Activated CD4-positive, alpha-beta T cell treated with anti-CD3 and anti-CD28 coated beads for 48 hours (primary cell): Measurements from ENCODE around the gene SNX6.
"Not testable (repeated sequence)": the region's sequence is repeated elsewhere in the genome, so short reads cannot be mapped to it uniquely, and the experiment has no call there.

Source experiments
- DNase-seq: peaks from one replicate; pipeline ENCODE4 v3.0.0-alpha.2; 2020

Gene SNX6

DNA sequence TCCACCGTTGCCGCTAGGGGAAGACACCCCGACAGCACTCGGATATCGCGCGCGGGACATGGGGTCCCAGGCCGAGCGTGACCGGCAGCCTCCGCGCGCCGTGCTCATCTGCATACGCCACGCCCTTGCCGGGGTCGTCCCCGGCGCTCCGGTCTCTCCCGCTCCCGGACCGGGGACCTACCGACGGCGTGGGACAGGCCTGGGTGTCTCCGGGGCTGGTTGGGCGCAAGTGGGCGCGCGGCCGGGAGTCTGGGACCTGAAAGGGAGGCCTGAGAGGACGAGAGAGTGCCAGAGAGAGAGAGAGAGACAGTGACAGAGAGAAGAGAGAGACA, 73.5 kb downstream of the SNX6 start:
- DNase-seq: not testable (repeated sequence)

DNA sequence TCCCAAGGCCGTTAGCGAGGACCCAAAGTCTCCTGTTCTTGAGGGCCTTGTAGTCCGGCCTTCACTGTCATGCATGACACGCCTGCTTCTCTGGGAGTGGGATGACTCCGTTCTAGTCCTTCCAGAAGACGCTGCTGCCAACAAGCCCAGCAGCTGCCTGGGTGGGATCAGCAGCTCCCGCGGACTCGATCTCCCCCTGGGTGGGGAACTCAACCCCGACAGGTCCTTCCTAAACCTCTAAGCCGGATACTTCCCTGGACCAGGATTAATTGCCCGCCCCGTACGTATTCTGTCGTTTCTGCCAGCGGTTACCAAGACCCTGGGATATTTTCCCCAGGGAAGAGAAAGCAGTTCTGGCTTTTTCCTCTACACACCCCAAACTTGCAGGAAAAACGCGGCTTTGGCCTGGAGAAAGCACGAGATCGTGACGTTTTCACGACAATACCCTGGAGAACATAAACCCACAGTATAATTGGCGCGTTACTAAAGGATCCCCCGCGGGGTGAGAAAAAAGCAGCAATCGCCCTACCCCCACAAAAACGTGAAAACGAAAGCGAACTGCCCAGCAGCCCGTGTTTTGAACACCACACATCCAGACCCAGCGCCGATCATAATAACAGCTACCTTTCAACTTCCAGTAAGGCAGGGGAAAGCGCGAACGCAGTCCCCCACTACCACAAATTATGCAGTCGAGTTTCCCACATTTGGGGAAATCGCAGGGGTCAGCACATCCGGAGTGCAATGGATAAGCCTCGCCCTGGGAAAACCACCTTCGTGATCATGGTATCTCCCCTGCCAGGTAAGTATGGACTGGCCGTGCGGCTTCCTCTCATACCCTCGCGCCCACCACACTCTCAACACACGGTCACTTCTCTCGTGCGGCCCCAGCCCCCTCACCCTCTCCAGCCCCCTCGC, 74.1 kb downstream of the SNX6 start:
- not testable (repeated sequence) for DNase-seq

DNA sequence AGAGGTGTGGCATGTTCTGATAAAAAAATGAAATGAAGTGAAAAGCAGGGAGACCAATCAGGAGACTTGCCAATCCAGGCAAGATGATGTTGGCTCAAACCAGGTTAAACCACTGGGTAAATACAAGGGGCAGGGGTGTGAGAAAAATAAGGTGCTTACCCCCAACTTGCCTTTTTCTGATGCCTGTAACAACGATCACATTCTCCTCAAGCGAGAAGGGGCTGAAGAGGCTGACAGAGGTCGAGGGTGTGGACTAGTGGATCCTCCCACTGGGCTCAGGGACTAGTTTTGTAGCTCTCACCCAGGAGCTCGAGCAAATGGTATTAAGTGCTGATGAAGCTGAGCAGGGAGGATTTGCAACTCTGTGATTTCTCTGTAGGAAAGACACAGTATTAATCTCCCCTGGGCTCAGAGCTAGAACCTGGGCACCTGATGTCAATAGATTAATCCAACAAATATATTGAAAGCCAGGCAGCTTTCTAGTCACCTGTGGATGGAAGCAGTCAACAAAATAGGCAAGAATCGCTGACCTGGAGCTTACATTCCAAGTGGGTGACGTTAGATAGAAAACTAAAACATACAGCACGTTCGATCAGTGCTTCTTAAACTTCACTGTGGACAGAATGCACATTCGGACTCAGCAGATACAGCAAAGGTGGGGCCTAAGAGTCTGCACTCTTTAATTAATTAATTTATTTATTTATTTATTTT, 75.3 kb downstream of the SNX6 start:
- no peak for DNase-seq

DNA sequence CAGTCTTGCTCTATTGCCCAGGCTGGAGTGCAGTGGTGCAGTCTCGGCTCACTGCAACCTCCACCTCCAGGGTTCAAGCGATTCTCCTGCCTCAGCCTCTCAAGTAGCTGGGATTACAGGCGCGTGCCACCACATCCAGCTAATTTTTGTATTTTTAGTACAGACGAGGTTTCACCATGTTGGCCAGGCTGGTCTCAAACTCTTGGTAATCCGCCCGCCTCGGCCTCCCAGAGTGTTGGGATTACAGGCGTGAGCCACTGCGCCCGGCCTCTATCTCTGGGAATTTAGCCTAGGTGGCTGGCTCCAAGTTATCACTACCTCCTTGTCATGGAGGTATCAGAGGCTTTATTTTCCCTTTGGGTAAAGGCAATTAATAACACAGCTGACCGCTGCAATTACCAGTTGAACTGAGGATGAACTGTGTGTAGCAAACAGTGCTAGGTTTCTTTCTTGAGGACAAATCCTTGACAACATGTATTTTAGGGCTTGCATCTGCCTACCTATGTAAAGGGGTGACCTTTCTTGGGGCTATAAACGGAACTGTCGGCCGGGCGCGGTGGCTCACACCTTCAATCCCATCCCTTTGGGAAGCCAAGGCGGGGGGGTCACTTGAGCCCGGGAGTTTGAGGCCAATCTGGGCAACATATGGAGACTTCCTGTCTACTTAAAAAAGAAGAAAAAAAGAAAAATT, 80.5 kb downstream of the SNX6 start:
- not testable (repeated sequence) for DNase-seq

DNA sequence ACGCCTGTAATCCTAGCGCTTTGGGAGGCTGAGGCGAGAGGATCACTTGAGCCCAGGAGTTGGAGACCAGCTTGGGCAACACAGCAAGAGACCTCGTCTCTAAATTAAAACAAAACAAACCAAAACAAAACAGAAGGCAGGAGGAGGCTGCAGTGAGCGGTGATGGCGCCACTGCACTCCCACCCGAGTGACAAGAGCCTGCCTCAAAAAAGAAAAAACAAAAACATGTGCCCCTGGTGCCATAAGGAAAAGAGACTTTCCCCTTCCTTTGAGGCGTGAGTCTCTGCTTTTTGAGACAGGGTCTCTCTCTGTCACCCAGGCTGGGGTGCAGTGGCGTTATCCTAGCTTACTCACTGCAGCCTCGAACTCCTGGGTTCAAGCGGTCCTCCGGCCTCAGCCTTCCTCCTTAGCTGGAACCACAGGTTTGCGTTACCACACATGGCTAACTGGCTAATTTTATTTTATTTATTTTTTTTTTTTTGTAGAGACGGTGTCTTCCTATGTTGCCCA, 81.4 kb downstream of the SNX6 start:
- no peak for DNase-seq

DNA sequence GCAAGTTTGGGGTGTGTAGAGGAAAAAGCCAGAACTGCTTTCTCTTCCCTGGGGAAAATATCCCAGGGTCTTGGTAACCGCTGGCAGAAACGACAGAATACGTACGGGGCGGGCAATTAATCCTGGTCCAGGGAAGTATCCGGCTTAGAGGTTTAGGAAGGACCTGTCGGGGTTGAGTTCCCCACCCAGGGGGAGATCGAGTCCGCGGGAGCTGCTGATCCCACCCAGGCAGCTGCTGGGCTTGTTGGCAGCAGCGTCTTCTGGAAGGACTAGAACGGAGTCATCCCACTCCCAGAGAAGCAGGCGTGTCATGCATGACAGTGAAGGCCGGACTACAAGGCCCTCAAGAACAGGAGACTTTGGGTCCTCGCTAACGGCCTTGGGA, 82.8 kb downstream of the SNX6 start:
- DNase-seq: not testable (repeated sequence)

DNA sequence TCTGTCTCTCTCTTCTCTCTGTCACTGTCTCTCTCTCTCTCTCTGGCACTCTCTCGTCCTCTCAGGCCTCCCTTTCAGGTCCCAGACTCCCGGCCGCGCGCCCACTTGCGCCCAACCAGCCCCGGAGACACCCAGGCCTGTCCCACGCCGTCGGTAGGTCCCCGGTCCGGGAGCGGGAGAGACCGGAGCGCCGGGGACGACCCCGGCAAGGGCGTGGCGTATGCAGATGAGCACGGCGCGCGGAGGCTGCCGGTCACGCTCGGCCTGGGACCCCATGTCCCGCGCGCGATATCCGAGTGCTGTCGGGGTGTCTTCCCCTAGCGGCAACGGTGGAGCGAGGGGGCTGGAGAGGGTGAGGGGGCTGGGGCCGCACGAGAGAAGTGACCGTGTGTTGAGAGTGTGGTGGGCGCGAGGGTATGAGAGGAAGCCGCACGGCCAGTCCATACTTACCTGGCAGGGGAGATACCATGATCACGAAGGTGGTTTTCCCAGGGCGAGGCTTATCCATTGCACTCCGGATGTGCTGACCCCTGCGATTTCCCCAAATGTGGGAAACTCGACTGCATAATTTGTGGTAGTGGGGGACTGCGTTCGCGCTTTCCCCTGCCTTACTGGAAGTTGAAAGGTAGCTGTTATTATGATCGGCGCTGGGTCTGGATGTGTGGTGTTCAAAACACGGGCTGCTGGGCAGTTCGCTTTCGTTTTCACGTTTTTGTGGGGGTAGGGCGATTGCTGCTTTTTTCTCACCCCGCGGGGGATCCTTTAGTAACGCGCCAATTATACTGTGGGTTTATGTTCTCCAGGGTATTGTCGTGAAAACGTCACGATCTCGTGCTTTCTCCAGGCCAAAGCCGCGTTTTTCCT, 83.4 kb downstream of the SNX6 start:
- DNase-seq: not testable (repeated sequence)

DNA sequence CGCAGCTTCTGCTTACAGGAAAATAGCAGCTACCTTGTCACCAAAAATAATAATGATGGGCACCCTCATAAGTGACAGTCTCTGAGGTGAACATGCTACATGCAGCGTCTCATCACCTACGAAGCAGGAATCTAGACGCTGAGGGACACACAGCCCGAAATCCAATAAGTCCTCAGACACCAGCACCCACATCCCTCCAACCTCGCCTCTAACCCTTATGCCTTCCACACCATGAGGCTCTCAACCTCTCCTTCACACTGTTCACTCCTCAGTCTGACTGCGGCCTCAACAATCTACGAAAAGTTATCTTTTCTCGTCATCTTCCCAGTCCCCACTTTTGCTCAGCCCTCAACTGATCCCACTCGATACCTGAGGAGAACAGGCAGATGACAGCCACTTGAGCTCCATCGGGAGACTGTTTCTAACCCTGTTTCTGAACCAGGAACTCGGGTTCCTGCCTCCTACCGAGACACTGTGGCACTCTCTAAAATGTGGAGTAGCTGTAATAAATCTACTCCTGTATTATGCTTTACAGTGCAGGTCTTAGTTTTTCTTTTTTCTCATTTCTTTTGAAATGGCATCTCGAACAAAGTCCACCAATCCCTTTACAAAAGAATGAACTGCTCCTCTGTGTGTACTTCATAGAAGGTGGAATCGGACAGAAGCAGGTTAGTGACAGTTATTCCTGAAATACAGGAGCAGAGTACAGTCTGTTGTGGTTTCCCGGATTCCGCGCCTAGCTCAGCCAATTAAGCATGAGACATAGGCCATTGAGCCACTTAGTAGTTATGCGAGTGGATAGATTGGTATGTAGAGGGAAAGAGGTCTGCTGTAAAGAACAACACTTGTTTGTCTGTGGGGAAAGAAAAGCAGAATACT, 89.5 kb downstream of the SNX6 start:
- DNase-seq: not testable (repeated sequence)

DNA sequence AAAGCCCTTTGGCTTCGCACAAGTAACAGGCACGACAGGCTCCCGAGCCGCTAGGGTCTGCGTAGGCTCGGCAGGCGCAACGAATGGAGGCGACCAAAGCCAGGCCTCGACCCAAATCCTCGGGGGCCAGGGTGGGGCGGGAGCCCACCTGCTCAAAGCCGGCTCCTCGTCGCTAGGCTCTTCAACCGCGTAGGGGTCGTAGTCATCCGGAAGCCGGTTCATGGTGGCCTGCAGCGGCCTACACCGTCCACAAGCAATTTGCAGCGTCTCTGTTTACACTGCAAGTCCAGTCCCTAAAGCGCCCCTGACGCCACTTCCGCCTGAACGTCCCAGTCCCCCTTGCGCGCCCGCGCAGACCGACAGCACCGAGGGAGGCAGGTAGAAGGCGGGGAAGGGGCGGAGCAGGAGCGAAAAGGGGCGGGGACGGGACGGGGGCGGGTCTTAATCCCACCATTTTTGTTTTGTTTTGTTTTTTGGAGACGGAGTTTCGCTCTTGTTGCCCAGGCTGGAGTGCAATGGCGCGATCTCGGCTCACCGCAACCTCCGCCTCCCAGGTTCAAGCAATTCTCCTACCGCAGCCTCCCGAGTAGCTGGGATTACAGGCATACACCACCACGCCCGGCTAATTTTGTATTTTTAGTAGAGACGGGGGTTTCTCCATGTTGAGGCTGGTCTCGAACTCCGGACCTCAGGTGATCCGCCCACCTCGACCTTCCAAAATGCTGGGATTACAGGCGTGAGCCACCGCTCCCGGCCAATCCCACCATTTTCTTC, 90.4 kb downstream of the SNX6 start, which contains the start of gene EAPP:
Gene EAPP (minus strand): TSS at position 295 of the 774 bp plus-strand sequence. CDS start 73 bp downstream, at position 222.
- peak; percentile 97 for DNase-seq

DNA sequence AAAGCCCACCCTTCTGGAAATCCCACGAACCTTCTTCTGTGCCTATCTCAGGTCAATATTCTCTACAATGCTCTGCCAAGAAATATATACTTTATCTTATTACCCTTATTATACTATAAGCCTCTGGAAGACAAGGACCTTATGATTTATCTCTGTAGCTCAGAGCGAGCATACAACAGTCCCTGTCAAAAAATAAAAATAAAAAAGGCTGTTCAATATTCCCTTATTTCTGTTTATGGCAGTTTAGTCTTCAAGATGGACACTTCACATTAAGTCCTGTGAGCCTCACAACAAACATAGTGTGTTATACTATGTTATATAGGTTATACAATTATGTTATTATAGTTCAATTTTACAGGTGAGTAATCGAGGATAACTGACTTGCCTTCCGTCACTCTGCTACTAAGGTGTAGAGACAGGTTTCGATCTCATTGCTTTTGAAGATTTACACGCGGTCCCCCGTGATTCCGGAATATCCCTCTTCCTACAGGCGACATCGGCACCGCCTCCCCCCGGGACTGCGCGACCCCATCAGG, 91.0 kb downstream of the SNX6 start:
- no peak for DNase-seq

DNA sequence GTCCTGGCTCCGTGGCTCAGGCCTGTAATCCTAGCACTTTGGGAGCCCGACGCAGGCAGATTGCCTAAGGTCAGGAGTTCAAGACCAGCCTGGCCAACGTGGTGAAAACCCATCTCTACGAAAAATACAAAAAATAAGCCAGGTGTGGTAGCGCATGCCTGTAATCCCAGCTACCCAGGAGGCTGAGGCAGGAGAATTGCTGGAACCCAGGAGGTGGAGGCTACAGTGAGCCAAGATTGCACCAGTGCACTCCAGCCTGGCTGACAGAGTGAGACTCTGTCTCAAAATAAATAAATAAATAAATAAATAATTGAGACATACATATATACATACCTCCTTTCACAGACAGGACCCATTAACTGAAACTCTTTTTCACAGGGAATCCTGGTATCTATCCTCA, 91.9 kb downstream of the SNX6 start:
- DNase-seq: not testable (repeated sequence)

DNA sequence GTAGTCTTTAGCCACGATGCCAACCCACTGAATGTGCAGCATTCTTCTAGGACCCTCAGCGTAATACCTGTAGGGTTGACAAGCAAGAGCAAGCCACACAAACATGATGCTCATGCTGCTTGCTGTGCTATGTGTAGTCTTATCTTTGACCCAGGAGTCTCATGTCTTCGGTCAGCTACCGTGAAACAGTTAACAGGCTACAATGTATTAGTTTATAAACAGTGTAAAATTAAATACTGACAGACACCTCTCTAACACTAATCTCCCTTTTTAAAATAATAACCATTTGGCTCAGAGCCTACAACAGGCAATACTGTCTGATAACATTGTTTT, 92.3 kb downstream of the SNX6 start:
- no peak for DNase-seq

DNA sequence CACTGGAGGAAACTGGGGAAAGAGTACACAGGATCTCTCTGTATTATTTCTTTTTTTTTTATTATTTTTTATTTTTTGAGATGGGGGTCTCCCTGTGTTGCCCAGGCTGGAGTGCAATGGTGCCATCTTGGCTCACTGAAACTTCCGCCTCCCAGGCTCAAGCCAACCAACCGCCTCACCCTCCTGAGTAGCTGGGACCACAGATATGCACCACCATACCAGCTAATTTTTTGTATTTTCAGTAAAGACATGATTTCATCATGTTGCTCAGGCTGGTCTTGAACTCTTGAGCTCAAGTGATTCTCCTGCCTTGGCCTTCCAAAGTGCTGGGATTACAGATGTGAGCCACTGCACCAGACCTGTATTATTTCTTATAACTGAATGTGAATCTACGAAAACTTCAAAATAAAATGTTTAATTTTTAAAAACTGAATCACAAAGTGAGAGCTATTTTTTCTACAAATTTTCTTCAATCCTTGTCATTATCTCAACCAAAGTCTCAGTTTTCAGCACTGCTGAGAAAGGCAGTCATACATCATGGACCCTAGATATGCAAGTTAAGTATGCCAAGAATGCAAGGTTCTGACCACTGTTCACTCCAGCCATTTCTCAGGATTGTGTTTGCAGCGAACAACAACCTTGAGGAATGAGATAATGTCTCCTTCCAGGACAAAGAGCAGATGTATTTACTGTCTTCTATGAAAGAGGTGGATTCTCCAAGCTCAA, 92.8 kb downstream of the SNX6 start:
- no peak for DNase-seq

DNA sequence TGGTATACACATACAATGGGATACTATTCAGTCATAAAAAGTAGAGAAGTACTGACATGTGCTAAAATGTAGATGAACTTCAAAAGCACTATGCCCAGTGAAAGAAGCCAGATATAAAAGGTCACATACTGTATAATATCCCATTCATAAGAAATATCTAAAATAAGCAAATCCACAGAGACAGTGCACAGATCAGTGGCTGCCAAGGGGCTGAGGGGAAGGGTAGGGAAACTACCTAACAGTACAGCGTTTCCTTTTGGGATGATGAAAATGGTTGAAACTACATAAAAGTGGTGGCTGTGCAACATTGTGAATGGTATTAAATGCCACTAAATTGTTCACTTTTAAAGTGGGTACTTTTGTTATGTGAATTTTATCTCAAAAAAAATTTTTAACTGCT, 102.4 kb downstream of the SNX6 start:
- DNase-seq: no peak

DNA sequence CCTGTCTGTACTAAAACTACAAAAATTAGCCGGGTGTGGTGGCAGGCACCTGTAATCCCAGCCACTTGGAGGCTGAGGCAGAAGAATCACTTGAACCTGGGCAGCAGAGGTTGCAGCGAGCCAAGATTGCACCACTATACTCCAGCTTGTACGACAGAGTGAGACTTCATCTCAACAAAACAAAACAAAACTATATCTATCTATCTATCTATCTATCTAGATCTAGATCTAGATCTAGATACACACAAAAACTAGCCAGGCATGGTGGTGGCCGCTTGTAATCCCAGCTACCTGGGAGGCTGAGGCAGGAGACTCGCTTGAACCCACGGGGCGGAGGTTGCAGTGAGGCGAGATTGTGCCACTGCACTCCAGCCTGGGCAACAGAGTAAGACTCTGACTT, 105.7 kb downstream of the SNX6 start:
- not testable (repeated sequence) for DNase-seq

DNA sequence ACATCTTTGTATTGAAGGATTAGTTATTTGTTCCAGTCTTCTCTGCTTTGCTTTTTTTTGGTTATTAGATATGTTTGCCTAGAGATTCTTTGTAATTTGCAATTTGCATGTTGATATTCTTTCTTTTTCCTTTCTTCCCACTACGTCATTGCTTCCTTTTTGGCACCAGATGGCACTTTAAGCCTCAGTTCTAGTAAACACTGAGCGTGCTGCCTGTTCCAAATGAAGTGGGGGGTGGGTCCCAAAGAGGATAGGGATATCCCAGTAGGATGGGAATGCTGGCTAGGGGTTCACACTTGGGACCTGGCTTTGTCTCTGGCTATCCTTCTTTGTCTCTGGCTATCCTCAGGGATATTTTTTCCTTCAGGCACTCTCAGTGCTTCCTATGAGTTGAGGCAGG, 107.5 kb downstream of the SNX6 start:
- DNase-seq: no peak

DNA sequence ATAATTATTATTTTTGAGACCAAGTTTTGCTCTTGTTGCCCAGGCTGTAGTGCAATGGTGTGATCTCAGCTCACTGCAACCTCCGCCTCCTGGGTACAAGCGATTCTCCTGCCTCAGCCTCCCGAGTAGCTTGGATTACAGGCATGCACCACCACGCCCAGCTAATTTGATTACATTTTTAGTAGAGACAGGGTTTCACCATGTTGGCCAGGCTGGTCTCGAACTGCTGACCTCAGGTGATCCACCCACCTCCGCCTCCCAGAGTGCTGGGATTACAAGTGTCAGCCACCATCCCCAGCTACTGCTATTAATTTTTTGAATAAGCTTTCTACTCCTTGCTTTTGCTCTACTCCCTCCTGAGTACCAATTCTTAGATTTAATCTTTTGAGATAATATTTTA, 108.9 kb downstream of the SNX6 start:
- not testable (repeated sequence) for DNase-seq

DNA sequence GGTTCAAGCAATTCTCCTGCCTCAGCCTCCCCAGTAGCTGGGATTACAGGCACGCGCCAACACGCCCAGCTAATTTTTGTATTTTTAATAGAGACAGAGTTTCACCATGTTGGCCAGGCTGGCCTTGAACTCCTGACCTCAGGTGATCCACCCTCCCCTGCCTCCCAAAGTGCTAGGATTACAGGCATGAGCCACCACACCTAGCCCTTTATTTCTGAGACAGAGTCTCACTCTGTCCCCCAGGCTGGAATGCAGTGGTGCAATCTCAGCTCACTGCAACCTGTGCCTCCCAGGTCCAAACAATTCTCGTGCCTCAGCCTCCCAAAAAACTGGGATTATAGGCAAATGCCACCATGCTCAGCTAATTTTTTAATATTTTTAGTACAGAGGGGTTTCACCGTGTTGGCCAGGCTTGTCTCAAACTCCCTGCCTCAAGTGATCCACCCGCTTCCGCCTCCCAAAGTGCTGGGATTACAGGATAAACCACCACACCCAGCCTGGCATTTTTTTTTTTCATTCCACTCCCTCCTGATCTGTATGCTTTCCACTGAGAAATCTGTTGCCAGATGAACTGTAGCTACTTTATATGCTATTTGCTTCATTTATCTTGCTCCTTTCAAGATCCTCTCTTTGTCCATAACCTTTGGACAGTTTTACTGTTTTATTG, 109.5 kb downstream of the SNX6 start:
- not testable (repeated sequence) for DNase-seq
